ENCODE results near the gene ARRB1. TPM values are rescaled to one million over a fixed set of nuclear protein-coding genes. Genes with fewer than 3 reads are reported as not detected.
A peak's percentile ranks its signal among the peaks of the same experiment; 100 is the strongest.

Gene ARRB1
- total RNA-seq, 2 donors from 2014 or later: 41.7 to 128 TPM

DNA sequence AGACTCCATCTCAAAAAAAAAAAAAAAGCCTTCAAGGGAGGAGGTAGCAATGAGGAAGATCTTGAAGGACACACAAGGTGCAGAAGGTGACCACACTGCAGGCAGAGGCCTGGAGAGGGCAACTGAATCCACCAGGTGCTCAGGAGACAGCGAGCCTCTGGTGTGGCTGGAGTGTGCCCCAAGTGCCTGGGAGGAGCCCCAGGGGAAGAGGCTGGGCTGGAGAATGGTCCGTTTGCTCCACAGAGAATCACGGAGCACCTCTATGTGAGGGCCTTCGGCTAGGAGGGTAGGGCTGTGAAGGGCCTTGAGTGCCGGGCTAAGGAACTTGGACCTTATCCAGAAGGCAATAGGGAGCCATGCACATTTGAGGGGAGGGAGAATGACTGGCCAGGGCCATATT lies 50.3 kb downstream of the ARRB1 start:
- peaks cover 22% of the 10 kb centered on the region for H3K36me3 ChIP-seq (ENCODE audit: control insufficient read depth, insufficient read depth, low read length)
- peaks cover 12% of the 10 kb centered on the region for H3K4me1 Mint-ChIP-seq
- no peak overlapping the region for H3K9ac ChIP-seq (ENCODE audit: extremely low read depth, low read length, poor library complexity, severe bottlenecking)
- peak overlapping the region; percentile 48 for H3K27ac Mint-ChIP-seq
- TF ChIP-seq, protein P1, sequence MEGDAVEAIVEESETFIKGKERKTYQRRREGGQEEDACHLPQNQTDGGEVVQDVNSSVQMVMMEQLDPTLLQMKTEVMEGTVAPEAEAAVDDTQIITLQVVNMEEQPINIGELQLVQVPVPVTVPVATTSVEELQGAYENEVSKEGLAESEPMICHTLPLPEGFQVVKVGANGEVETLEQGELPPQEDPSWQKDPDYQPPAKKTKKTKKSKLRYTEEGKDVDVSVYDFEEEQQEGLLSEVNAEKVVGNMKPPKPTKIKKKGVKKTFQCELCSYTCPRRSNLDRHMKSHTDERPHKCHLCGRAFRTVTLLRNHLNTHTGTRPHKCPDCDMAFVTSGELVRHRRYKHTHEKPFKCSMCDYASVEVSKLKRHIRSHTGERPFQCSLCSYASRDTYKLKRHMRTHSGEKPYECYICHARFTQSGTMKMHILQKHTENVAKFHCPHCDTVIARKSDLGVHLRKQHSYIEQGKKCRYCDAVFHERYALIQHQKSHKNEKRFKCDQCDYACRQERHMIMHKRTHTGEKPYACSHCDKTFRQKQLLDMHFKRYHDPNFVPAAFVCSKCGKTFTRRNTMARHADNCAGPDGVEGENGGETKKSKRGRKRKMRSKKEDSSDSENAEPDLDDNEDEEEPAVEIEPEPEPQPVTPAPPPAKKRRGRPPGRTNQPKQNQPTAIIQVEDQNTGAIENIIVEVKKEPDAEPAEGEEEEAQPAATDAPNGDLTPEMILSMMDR (conservative IDR thresholded peaks at IDR 0.05): no peak
- no peaks in the 10 kb centered on the region for H3K4me1 ChIP-seq (ENCODE audit: control insufficient read depth, insufficient read depth, low read length)
- no peaks in the 10 kb centered on the region for H3K9me3 Mint-ChIP-seq
- H3K9me3 ChIP-seq (ENCODE audit: control insufficient read depth, low read length): no peaks in the 10 kb centered on the region
- H3K4me3 Mint-ChIP-seq: no peak overlapping the region
- WGBS, 2 experiments (ENCODE audit: insufficient coverage in 1 of 2, insufficient read length in 1 of 2): 88 to 93% methylated on average over 4 to 5 of the region's 5 CpGs
- no peak overlapping the region for H3K27ac ChIP-seq (ENCODE audit: low read depth, low read length)
- H3K4me3 ChIP-seq (ENCODE audit: low read length): no peak overlapping the region
- H3K36me3 Mint-ChIP-seq (ENCODE audit: low read depth): peaks cover 24% of the 10 kb centered on the region
- no peaks in the 10 kb centered on the region for H3K27me3 Mint-ChIP-seq (ENCODE audit: insufficient read depth)
- no peak for DNase-seq
- no peaks in the 10 kb centered on the region for H3K27me3 ChIP-seq (ENCODE audit: control insufficient read depth, insufficient read depth, low read length, poor library complexity, severe bottlenecking)

DNA sequence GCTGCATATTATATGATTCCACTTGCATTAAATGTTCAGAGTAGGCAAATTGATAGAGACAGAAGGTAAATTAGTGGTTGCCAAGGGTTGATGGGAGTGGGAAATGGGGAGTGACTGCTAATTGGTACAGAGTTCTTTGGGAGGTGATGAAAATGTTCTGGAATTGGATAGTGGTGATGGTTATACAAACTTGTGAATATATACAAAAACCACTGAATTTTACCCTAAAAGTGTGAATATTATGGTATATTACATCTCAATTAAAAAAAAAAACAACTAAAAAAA lies 52.5 kb downstream of the ARRB1 start:
- DNase-seq: no peak
- H3K4me3 ChIP-seq (ENCODE audit: low read length): no peak overlapping the region
- peaks cover 40% of the 10 kb centered on the region for H3K36me3 ChIP-seq (ENCODE audit: control insufficient read depth, insufficient read depth, low read length)
- H3K27me3 Mint-ChIP-seq (ENCODE audit: insufficient read depth): no peaks in the 10 kb centered on the region
- H3K27ac Mint-ChIP-seq: no peak overlapping the region
- TF ChIP-seq, protein P1 (conservative IDR thresholded peaks at IDR 0.05): no peak
- no peak overlapping the region for H3K4me3 Mint-ChIP-seq
- no peaks in the 10 kb centered on the region for H3K9me3 ChIP-seq (ENCODE audit: control insufficient read depth, low read length)
- peaks cover 6% of the 10 kb centered on the region for H3K4me1 Mint-ChIP-seq
- H3K36me3 Mint-ChIP-seq (ENCODE audit: low read depth): peaks cover 38% of the 10 kb centered on the region
- no peaks in the 10 kb centered on the region for H3K27me3 ChIP-seq (ENCODE audit: control insufficient read depth, insufficient read depth, low read length, poor library complexity, severe bottlenecking)
- H3K9ac ChIP-seq (ENCODE audit: extremely low read depth, low read length, poor library complexity, severe bottlenecking): no peak overlapping the region
- no peaks in the 10 kb centered on the region for H3K9me3 Mint-ChIP-seq
- no peak overlapping the region for H3K27ac ChIP-seq (ENCODE audit: low read depth, low read length)
- no peaks in the 10 kb centered on the region for H3K4me1 ChIP-seq (ENCODE audit: control insufficient read depth, insufficient read depth, low read length)

DNA sequence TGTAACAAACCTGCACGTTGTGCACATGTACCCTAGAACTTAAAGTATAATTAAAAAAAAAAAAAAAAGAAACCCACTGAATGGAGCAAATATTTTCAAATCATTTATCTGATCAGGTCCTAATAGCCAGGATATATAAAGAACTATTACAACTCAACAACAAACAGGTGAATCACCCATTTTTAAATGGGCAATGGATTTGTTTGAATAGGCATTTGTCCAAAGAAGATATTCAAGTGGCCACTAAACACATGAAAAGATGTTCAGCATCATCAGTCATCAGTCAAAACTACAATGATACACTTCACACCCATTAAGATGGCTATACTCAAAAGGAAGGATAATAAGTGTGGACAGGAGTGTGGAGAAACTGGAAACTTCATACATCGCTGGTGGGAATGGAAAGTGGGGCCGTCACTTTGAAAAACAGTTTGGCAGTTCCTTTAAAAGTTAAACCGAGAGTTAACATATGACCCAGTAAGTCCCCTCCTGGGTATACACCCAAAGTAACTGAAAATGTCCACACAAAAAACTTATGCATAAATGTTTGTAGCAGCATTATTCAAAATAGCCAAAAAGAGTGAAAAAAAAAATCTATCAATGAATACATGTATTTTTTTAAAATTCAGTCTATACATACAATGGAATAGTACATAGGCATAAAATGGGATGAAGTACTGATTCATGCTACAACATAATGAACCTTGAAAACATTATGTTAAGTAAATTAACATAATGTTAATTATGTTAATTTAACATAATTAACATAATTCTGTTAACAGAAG lies 53.1 kb downstream of the ARRB1 start:
- H3K9me3 Mint-ChIP-seq: no peaks in the 10 kb centered on the region
- no peak overlapping the region for H3K4me3 Mint-ChIP-seq
- DNase-seq: no peak
- H3K36me3 Mint-ChIP-seq (ENCODE audit: low read depth): peaks cover 43% of the 10 kb centered on the region
- peaks cover 7% of the 10 kb centered on the region for H3K4me1 Mint-ChIP-seq
- no peak overlapping the region for H3K9ac ChIP-seq (ENCODE audit: extremely low read depth, low read length, poor library complexity, severe bottlenecking)
- H3K9me3 ChIP-seq (ENCODE audit: control insufficient read depth, low read length): no peaks in the 10 kb centered on the region
- H3K27me3 ChIP-seq (ENCODE audit: control insufficient read depth, insufficient read depth, low read length, poor library complexity, severe bottlenecking): no peaks in the 10 kb centered on the region
- WGBS, 2 experiments (ENCODE audit: insufficient coverage in 1 of 2, insufficient read length in 1 of 2): 76 to 93% methylated on average over 2 to 3 of the region's 4 CpGs
- H3K27ac ChIP-seq (ENCODE audit: low read depth, low read length): no peak overlapping the region
- no peak overlapping the region for H3K4me3 ChIP-seq (ENCODE audit: low read length)
- no peaks in the 10 kb centered on the region for H3K27me3 Mint-ChIP-seq (ENCODE audit: insufficient read depth)
- no peaks in the 10 kb centered on the region for H3K4me1 ChIP-seq (ENCODE audit: control insufficient read depth, insufficient read depth, low read length)
- TF ChIP-seq, protein P1 (conservative IDR thresholded peaks at IDR 0.05): no peak
- no peak overlapping the region for H3K27ac Mint-ChIP-seq
- peaks cover 39% of the 10 kb centered on the region for H3K36me3 ChIP-seq (ENCODE audit: control insufficient read depth, insufficient read depth, low read length)

All from endodermal cell (in vitro differentiated cells).